Thyroid gland (tissue), 4 donors: ENCODE results near the gene PPP3R1.

Experiments used
- POLR2A ChIP-seq, 2 donors: fragments of 450-650 bp; IDR thresholded peaks; one replicate each; pipeline ENCODE4 v1.6.1; 2017; ENCODE audit warnings: antibody characterized with exemption in 2 of 2, mild to moderate bottlenecking in 2 of 2, moderate library complexity in 1 of 2
- TF ChIP-seq, protein P1 (sequence below), 6 experiments: fragments of 200-600 bp in 3 of 6; fragments of 450-650 bp in 3 of 6; sonication (generic) in 3 of 6; IDR thresholded peaks; one replicate each; pipeline ENCODE4 v1.5.1; 2016 to 2019; ENCODE audit warnings: antibody characterized with exemption in 6 of 6, mild to moderate bottlenecking in 2 of 6, inconsistent platforms in 1 of 6, moderate library complexity in 1 of 6

DNA sequence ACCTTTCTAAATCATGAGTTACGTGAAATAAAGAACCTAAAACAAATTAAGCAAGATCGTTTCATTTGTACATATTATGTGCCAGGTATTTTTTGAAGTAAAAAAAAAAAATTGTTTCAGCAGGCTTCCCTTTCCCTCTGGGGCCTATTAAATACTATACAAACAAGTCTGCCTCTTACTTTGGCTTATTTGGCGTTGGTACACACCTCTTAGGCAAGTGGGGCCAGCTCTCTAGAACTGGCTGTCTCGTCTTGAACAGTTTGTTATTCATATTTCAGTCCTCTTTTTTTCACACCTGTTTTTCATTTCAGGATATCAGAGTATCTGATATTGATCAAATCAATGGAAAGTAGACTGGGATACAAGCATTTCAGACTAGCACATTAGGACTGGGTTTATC lies 27.4 kb upstream of the PPP3R1 start:
- no peak for TF ChIP-seq POLR2A (IDR thresholded peaks at IDR 0.05)
- TF ChIP-seq, protein P1, sequence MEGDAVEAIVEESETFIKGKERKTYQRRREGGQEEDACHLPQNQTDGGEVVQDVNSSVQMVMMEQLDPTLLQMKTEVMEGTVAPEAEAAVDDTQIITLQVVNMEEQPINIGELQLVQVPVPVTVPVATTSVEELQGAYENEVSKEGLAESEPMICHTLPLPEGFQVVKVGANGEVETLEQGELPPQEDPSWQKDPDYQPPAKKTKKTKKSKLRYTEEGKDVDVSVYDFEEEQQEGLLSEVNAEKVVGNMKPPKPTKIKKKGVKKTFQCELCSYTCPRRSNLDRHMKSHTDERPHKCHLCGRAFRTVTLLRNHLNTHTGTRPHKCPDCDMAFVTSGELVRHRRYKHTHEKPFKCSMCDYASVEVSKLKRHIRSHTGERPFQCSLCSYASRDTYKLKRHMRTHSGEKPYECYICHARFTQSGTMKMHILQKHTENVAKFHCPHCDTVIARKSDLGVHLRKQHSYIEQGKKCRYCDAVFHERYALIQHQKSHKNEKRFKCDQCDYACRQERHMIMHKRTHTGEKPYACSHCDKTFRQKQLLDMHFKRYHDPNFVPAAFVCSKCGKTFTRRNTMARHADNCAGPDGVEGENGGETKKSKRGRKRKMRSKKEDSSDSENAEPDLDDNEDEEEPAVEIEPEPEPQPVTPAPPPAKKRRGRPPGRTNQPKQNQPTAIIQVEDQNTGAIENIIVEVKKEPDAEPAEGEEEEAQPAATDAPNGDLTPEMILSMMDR (IDR thresholded peaks at IDR 0.05): no peak
